Caki2 (cell line): ENCODE results near the gene C20orf144. TPM values are rescaled to one million over a fixed set of nuclear protein-coding genes. Genes with fewer than 3 reads are reported as not detected.
"Not testable (repeated sequence)": the region's sequence is repeated elsewhere in the genome, so short reads cannot be mapped to it uniquely, and the experiment has no call there.

Source experiments
- DNase-seq: peaks from one replicate; pipeline ENCODE4 v3.0.0-alpha.2; 2015; ENCODE audit warnings: low read depth
- in situ Hi-C: cut with HindIII; loops from 2 replicates; pipeline ENCODE4 v1.10.0; 2016; ENCODE audit warnings: low sequenced_read_pairs, low pct_unique_long_range_greater_than_20kb, mixed read lengths
- total RNA-seq: library from RNA; depleted of rRNA; stranded (reverse); fragments of >200 nt; shearing (Covaris generic); gene quantifications from 2 replicates; pipeline ENCODE4 v1.2.3, GENCODE V29; 2014; ENCODE audit warnings: low replicate concordance

The C20orf144 gene
- total RNA-seq, 1 experiment from 2014 or later = 0.44 TPM

GRCh38 chr20:33686100-33686983, 24.2 kb downstream of the C20orf144 start, which contains the start of gene E2F1:
Gene E2F1, minus strand, starts transcription at chr20:33686385. Its CDS starts 121 bp downstream, at chr20:33686264.
- in situ Hi-C loops = no loop called here

DNA sequence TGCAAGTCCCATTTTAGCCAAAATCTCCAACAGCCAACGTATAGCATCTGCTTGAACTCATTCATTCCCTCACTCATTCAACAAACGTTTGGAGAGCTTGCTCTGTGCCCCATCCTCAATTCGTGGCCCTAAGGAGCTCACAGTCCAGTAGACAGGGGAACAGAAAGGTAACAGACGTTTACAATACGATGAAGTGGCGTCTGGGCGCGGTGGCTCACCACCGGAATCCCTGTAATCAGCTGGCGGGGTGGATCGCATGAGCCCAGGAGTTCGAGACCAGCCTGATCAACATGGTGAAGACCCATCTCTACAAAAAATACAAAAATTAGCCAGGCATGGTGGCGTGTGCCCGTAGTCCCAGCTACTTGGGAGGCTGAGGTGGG, 24.8 kb downstream of the C20orf144 start:
- DNase-seq = no peak
- in situ Hi-C loops = no loop called here

More at GRCh38 chr20:33686100-33686983, 24.2 kb downstream of the C20orf144 start, which contains the start of gene E2F1:
- DNase-seq = peak; percentile 91

GRCh38 chr20:33687370-33687915, 25.3 kb downstream of the C20orf144 start:
- no peak for DNase-seq

DNA sequence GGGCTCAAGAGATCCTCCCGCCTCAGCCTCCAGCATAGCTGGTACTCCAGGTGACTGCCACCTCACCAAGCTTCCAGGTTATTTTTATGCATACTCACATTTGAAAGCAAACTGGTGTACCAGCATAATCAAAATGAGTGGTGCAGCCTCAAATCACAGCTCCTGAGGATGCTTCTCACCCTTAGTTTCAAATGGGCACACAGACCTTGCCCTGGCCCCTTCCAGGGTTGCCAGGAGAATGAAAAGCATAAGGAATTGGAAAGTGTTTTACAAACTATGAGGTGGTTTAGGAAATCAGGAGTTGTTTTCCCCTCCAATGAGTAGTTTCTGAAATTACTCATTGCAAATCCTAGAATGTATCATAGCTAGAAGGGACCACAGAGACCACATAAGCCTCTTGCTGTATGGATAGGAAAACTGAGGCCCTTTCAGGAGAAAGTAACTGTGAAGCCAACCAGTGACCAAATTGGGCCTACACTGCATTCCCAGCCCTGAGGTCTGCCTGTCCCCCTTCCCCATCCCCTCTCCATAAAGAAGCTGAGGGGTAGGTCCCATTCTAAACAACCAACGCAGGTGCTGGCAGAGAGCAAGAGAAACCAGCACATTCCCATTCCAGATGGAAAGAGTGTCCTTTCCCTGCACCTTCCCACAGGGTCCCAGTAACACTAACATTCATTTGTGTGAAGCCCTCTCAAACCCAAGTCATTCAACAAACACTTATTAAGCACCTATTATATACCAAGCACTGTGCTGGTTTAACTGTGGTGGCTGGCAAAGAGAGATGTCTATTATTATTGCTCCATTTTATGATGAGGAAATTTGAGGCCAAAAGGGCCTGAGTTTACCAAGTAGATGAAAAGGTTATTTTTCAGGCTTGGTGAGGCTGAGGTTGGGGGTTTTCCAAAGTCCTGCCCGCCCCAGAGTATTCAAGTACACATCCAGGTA, 26.1 kb downstream of the C20orf144 start:
- in situ Hi-C loops = no loop called here
- no peak for DNase-seq

More at GRCh38 chr20:33687370-33687915, 25.3 kb downstream of the C20orf144 start:
- in situ Hi-C loops = no loop called here

- DNase-seq = no peak
- in situ Hi-C loops = no loop called here
These were observed 26.9 kb downstream of the C20orf144 start for GRCh38 chr20:33688938-33689424.

GRCh38 chr20:33689493-33689892, 27.4 kb downstream of the C20orf144 start:
- in situ Hi-C loops = no loop called here
- DNase-seq = no peak

GRCh38 chr20:33689973-33690372, 27.8 kb downstream of the C20orf144 start:
- in situ Hi-C loops = no loop called here
- DNase-seq = peak; percentile 8

DNA sequence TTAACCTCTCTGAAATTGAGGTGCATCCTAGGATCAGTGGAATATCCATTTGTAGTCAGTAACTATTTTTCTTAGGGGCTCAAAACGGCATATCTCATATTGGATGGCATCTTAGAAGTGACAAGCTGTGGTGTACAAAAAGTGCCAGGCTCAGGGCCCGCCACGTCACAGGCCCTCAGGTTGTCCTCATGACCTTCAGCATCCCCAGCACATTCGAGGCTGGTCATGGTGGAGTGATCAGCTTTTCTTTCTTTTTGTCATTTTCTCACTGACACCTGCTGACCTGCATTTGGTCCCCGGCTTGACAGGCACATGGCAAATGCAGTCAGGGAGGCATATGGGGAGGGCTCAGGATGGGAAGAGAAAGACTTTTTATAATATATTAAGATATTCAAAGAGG, 31.2 kb downstream of the C20orf144 start:
- in situ Hi-C loops = no loop called here
- no peak for DNase-seq

GRCh38 chr20:33693741-33694638, 31.9 kb downstream of the C20orf144 start:
- in situ Hi-C loops = no loop called here
- no peak for DNase-seq

- in situ Hi-C loops = no loop called here
- no peak for DNase-seq
These were observed 32.5 kb downstream of the C20orf144 start for GRCh38 chr20:33694639-33695012.

- DNase-seq = no peak
- in situ Hi-C loops = no loop called here
These were observed 34.3 kb downstream of the C20orf144 start for GRCh38 chr20:33696448-33696847.

- DNase-seq = no peak
- in situ Hi-C loops = no loop called here
These were observed 35.0 kb downstream of the C20orf144 start for GRCh38 chr20:33697129-33697528.

GRCh38 chr20:33698966-33699365, 36.8 kb downstream of the C20orf144 start:
- DNase-seq, in situ Hi-C loops: not testable (repeated sequence)

- DNase-seq, in situ Hi-C loops: not testable (repeated sequence)
These were observed 38.7 kb downstream of the C20orf144 start for GRCh38 chr20:33700696-33701441.

DNA sequence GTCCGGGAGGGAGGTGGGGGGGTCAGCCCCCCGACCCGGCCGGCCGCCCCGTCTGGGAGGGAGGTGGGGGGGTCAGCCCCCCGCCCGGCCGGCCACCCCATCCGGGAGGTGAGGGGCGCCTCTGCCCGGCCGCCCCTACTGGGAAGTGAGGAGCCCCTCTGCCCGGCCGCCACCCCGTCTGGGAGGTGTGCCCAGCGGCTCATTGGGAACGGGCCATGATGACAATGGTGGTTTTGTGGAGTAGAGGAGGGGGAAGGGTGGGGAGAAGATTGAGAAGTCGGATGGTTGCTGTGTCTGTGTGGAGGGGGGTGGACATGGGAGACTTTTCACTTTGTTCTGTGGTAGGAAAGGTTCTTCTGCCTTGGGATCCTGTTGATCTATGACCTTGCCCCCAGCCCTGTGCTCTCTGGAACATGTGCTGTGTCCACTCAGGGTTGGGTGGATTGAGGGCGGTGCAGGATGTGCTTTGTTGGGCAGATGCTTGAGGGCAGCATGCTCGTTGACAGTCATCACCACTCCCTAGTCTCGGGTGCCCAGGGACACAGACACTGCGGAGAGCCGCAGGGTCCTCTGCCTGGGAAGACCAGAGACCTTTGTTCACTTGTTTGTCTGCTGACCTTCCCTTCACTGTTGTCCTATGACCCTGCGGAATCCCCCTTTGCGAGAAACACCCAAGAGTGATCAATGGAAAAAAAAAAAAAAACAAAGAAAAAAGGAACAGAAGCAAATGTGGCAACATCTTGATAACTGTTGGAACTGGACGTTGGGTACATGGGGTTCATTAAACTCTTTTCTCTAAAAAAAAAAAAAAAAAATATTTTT, 39.7 kb downstream of the C20orf144 start:
- in situ Hi-C loops = no loop called here
- DNase-seq = no peak

DNA sequence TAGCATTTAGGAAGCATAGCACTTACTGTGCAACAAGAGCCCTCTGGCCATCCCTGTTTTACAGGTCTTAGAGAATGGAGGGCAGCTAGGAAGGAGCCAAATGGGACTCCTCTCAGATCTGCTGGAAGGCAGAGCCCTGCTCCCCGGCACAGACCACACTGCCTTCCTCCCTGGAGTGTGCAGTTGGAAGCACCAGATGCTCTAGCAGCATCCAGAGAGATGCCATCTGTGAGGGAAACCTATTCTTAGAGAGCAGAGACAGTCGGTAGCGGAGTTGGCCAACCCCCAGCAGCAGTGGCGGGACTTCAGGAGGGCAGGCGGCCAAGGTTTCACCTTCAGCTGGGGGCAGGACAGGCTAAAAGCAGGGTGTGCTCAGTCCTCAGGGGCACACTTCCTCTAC, 40.7 kb downstream of the C20orf144 start:
- DNase-seq = no peak
- in situ Hi-C loops = no loop called here
